Stomach (tissue), 4 donors: ENCODE measurements around the gene ZIK1.

Experiments used
- CTCF ChIP-seq, 7 experiments: fragments of 450-650 bp in 4 of 7; fragments of 200-600 bp in 3 of 7; sonication (generic) in 3 of 7; IDR thresholded peaks; one replicate each; pipeline ENCODE4 v1.5.1; 2016 to 2019; ENCODE audit warnings: antibody characterized with exemption in 7 of 7, control low read depth in 2 of 7, mild to moderate bottlenecking in 1 of 7
- POLR2A ChIP-seq, 4 donors: fragments of 450-650 bp; IDR thresholded peaks; one replicate each; pipeline ENCODE4 v1.6.1; 2016; ENCODE audit warnings: antibody characterized with exemption in 4 of 4, control low read depth in 2 of 4, mild to moderate bottlenecking in 1 of 4, moderate library complexity in 1 of 4

- no peak for TF ChIP-seq CTCF (IDR thresholded peaks at IDR 0.05)
- TF ChIP-seq POLR2A (IDR thresholded peaks at IDR 0.05), result no peak
Observed at GRCh38 chr19:57572415-57572947, 11.5 kb upstream of the ZIK1 start.
